ENCODE data around the gene NATD1. TPM values are rescaled to one million over a fixed set of nuclear protein-coding genes. Genes with fewer than 3 reads are reported as not detected.
A peak's percentile ranks its signal among the peaks of the same experiment; 100 is the strongest.

Gene NATD1
- polyA plus RNA-seq, 1 of the 3 experiments (the other 2 are of a cell fraction), result 3.9 TPM

DNA sequence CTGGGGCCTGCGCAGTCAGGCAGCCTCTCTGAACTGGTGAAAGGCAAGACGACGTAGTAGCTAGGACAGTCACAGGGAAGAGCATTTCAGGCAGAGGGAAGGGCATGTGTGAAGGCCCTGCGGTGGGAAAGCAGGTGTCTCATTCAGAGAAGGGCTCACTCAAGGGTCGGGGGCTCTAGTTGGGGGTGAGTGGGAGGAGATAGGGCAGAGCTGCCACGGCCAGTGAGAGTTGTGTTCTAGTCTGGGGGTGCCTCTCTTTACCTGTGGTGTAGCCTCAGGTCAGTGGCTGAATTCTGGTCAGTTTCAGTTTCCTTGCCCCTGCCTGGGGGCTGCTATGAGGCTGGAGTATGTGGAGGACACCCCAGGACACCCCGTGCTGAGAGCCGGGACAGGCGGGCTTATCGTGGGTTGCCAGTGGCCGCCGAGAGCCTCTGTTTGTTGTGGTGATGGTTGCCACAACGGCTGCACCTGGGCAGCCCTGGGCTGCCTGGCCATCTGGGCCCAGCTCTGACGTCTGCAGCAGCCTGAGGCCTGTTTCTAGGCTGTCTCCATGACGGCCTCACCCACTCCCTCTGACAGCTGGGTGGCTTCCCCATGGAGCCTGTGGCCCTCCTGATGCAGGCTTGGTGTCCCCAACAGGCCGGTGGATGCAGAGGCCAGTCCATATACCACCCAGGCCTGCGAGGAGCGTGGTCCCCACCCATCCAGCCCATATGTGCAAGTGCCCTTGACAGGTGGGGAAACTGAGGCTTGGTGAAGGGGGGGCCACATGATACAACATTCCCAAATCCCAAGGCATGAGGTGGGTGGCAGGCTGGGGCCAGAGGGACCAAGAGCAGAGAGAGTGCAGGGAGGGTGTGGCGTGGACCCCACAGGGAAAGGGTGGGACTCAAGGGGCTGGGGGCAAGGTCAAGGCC, 42.1 kb upstream of the NATD1 start:
- peak in 1 of 2 experiments; percentile 42; a peak in 1 of 4 replicates for TF ChIP-seq EP300 (IDR thresholded peaks at IDR 0.05; ENCODE audit: borderline replicate concordance in 1 of 2, low read depth in 1 of 2, low read length in 1 of 2)
- TF ChIP-seq, protein P1, sequence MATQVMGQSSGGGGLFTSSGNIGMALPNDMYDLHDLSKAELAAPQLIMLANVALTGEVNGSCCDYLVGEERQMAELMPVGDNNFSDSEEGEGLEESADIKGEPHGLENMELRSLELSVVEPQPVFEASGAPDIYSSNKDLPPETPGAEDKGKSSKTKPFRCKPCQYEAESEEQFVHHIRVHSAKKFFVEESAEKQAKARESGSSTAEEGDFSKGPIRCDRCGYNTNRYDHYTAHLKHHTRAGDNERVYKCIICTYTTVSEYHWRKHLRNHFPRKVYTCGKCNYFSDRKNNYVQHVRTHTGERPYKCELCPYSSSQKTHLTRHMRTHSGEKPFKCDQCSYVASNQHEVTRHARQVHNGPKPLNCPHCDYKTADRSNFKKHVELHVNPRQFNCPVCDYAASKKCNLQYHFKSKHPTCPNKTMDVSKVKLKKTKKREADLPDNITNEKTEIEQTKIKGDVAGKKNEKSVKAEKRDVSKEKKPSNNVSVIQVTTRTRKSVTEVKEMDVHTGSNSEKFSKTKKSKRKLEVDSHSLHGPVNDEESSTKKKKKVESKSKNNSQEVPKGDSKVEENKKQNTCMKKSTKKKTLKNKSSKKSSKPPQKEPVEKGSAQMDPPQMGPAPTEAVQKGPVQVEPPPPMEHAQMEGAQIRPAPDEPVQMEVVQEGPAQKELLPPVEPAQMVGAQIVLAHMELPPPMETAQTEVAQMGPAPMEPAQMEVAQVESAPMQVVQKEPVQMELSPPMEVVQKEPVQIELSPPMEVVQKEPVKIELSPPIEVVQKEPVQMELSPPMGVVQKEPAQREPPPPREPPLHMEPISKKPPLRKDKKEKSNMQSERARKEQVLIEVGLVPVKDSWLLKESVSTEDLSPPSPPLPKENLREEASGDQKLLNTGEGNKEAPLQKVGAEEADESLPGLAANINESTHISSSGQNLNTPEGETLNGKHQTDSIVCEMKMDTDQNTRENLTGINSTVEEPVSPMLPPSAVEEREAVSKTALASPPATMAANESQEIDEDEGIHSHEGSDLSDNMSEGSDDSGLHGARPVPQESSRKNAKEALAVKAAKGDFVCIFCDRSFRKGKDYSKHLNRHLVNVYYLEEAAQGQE (IDR thresholded peaks at IDR 0.05; ENCODE audit: low read depth, low read length), result no peak
- Histone ChIP-seq H2AFZ (ENCODE audit: low read depth) (no peak overlapping the region), H3K9me2 (no peaks in the 10 kb centered on the region), H3K4me1 (ENCODE audit: control insufficient read depth in 1 of 2, insufficient read depth in 2 of 2, low read depth in 1 of 2, low read length in 1 of 2) (peaks cover 0 to 46% of the 10 kb centered on the region in 2 experiments; a peak in 1 of 4 replicates), H3K4me2 (no peak overlapping the region), H3K4me3 (ENCODE audit: low read depth in 2 of 2, low read length in 1 of 2) (no peak overlapping the region), H3K27me3 (ENCODE audit: insufficient read depth) (peaks cover 8% of the 10 kb centered on the region; the same call in 1 of the 2 replicates), H3K36me3 (replicated peaks in 1 of 2; ENCODE audit: control insufficient read depth in 1 of 2, insufficient read depth in 2 of 2, low read length in 1 of 2) (peaks cover 3 to 4% of the 10 kb centered on the region in 2 experiments), H3K27ac (ENCODE audit: low read depth in 2 of 2, low read length in 1 of 2) (peak overlapping the region in 1 of 2 experiments; percentile 43; a peak in 2 of 4 replicates), H3K79me2 (ENCODE audit: insufficient read depth) (peaks cover 87% of the 10 kb centered on the region), H3K9me3 (no peaks in the 10 kb centered on the region), H3K9ac (no peak overlapping the region), H3F3A (replicated peaks; ENCODE audit: insufficient read depth) (no peaks in the 10 kb centered on the region), H4K20me1 (ENCODE audit: insufficient read depth) (peaks cover 89% of the 10 kb centered on the region)
- ChIA-PET CTCF (interaction anchor here (0.8 to 2.4 kb wide), 5 partner anchors 10 to 218 kb away, joined by 3 to 8 read pairs (median 4); no protein-coding TSS in a partner anchor), POLR2A (interaction anchor here (0.6 kb wide), 1 partner anchor 16 kb away, joined by 3 read pairs; no protein-coding TSS in a partner anchor)
- WGBS (ENCODE audit: low lambda C conversion rate), result 40% methylated on average over 19 of the region's 19 CpGs
- peak; percentile 79 for DNase-seq

DNA sequence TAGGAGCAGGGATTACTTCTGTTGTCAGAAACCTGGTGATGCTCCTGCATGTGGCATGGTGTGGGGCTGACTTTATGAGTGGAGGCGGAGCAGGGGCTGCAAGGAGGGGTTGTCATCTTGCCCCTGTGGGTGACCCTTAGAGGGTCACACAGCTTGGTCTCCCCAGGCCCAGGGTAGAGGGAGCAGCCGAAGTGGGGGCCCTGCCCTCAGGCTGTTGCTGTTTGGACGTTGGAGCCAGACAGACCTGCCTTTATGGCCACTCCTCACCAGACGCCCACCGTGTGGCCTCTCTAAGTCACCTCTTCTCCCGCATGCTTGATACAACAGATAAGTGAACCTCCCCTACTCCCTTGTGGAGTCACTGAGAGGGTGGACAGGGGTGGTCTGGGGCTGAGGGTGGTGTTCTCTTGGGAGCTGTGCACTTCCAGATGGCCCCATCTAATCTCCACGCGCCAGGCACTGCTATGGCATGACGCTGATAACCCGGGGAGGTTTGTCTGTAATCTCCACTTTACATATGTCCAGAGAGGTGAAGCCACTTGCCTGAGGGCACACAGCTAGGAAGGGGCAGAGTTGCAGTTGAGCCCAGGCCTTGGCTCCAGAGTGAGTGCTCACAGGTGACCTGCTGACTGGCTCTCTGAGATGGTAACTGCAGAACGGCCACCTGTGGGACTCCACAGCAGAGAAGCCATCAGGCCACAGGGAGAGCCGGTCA, 41.3 kb upstream of the NATD1 start:
- Histone ChIP-seq H3K4me3 (ENCODE audit: low read depth in 2 of 2, low read length in 1 of 2) (no peak overlapping the region), H3K27ac (ENCODE audit: low read depth in 2 of 2, low read length in 1 of 2) (peak overlapping the region in 1 of 2 experiments; percentile 62; a peak in 2 of 4 replicates), H3K9me3 (no peaks in the 10 kb centered on the region), H2AFZ (ENCODE audit: low read depth) (no peak overlapping the region), H3K9ac (no peak overlapping the region), H3K36me3 (replicated peaks in 1 of 2; ENCODE audit: control insufficient read depth in 1 of 2, insufficient read depth in 2 of 2, low read length in 1 of 2) (no peaks in the 10 kb centered on the region), H3K79me2 (ENCODE audit: insufficient read depth) (peaks cover 90% of the 10 kb centered on the region), H3K9me2 (no peaks in the 10 kb centered on the region), H3K4me1 (ENCODE audit: control insufficient read depth in 1 of 2, insufficient read depth in 2 of 2, low read depth in 1 of 2, low read length in 1 of 2) (peaks cover 8 to 54% of the 10 kb centered on the region in 2 experiments; a peak in 3 of 4 replicates), H4K20me1 (ENCODE audit: insufficient read depth) (peaks cover 91% of the 10 kb centered on the region), H3K4me2 (no peak overlapping the region), H3K27me3 (ENCODE audit: insufficient read depth) (0 out of 2 replicates have a peak, but pooled peaks cover 5% of the 10 kb centered on the region), H3F3A (replicated peaks; ENCODE audit: insufficient read depth) (no peaks in the 10 kb centered on the region)
- DNase-seq, result peak; percentile 89
- ChIA-PET POLR2A (no interaction called here), CTCF (interaction anchor here (1.4 to 2.4 kb wide), 3 partner anchors 9 to 218 kb away, joined by 4 to 8 read pairs (median 4); no protein-coding TSS in a partner anchor)
- WGBS (ENCODE audit: low lambda C conversion rate), result 31% methylated on average over 12 of the region's 12 CpGs
- TF ChIP-seq ELF1 (IDR thresholded peaks at IDR 0.05), result no peak
- TF ChIP-seq POLR2AphosphoS5 (IDR thresholded peaks at IDR 0.05; ENCODE audit: low read depth, low read length), result no peak
- TF ChIP-seq RCOR1 (IDR thresholded peaks at IDR 0.05; ENCODE audit: low read length), result peak; percentile 83
- TF ChIP-seq FOXJ3 (CRISPR knock-in tag; IDR thresholded peaks at IDR 0.05), result 0 out of 2 replicates have a peak, but pooled peaks have one; percentile 65
- peak in 1 of 2 experiments; percentile 82; a peak in 2 of 4 replicates for TF ChIP-seq EP300 (IDR thresholded peaks at IDR 0.05; ENCODE audit: borderline replicate concordance in 1 of 2, low read depth in 1 of 2, low read length in 1 of 2)
- TF ChIP-seq SIN3A (IDR thresholded peaks at IDR 0.05; ENCODE audit: borderline replicate concordance, low read depth, low read length), result no peak
- TF ChIP-seq, protein P2, sequence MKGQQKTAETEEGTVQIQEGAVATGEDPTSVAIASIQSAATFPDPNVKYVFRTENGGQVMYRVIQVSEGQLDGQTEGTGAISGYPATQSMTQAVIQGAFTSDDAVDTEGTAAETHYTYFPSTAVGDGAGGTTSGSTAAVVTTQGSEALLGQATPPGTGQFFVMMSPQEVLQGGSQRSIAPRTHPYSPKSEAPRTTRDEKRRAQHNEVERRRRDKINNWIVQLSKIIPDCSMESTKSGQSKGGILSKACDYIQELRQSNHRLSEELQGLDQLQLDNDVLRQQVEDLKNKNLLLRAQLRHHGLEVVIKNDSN (IDR thresholded peaks at IDR 0.05; ENCODE audit: borderline replicate concordance, low read depth), result no peak
- no peak for TF ChIP-seq TEAD4 (IDR thresholded peaks at IDR 0.05; ENCODE audit: borderline replicate concordance, insufficient read depth)
- TF ChIP-seq GATA2 (CRISPR knock-in tag; IDR thresholded peaks at IDR 0.05), result peak; percentile 98
- TF ChIP-seq RXRA (IDR thresholded peaks at IDR 0.05; ENCODE audit: borderline replicate concordance, low read depth), result no peak
- no peak for TF ChIP-seq SMC3 (IDR thresholded peaks at IDR 0.05; ENCODE audit: low read depth, low read length)
- TF ChIP-seq RFX5 (IDR thresholded peaks at IDR 0.05; ENCODE audit: low read length), result no peak
- no peak for TF ChIP-seq JUND (IDR thresholded peaks at IDR 0.05)
- TF ChIP-seq, protein P3, sequence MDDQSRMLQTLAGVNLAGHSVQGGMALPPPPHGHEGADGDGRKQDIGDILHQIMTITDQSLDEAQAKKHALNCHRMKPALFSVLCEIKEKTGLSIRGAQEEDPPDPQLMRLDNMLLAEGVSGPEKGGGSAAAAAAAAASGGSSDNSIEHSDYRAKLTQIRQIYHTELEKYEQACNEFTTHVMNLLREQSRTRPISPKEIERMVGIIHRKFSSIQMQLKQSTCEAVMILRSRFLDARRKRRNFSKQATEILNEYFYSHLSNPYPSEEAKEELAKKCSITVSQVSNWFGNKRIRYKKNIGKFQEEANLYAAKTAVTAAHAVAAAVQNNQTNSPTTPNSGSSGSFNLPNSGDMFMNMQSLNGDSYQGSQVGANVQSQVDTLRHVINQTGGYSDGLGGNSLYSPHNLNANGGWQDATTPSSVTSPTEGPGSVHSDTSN (IDR thresholded peaks at IDR 0.05), result no peak
- TF ChIP-seq FOXM1 (IDR thresholded peaks at IDR 0.05; ENCODE audit: low read depth), result no peak
- TF ChIP-seq EZH2phosphoT487 (IDR thresholded peaks at IDR 0.05; ENCODE audit: borderline replicate concordance, low read depth), result no peak
- TF ChIP-seq MEF2A (IDR thresholded peaks at IDR 0.05; ENCODE audit: borderline replicate concordance, low read depth), result no peak

All from SK-N-SH (cell line).